Activated CD4-positive, alpha-beta T cell treated with anti-CD3 and anti-CD28 coated beads, Interleukin-2, amount 10 ng/mL, durations not matched to agents 24 days and 14 days (primary cell): ENCODE data around the gene PPEF1. TPM values are rescaled to one million over a fixed set of nuclear protein-coding genes. Genes with fewer than 3 reads are reported as not detected.
"Not testable (repeated sequence)": the region's sequence is repeated elsewhere in the genome, so short reads cannot be mapped to it uniquely, and the experiment has no call there.

Experiments
- DNase-seq: peaks from one replicate; pipeline ENCODE4 v3.0.0; 2022
- H3K27ac Mint-ChIP-seq: one replicate; pipeline ENCODE4 v1.8.0; 2022; ENCODE audit warnings: mild to moderate bottlenecking, mixed read lengths
- H3K27me3 Mint-ChIP-seq: one replicate; pipeline ENCODE4 v1.8.0; 2022; ENCODE audit warnings: mixed read lengths
- H3K36me3 Mint-ChIP-seq: one replicate; pipeline ENCODE4 v1.8.0; 2022; ENCODE audit warnings: low read depth, mild to moderate bottlenecking, mixed read lengths
- H3K4me1 Mint-ChIP-seq: one replicate; pipeline ENCODE4 v1.8.0; 2021; ENCODE audit warnings: mixed read lengths
- H3K4me3 Mint-ChIP-seq: one replicate; pipeline ENCODE4 v1.8.0; 2022; ENCODE audit warnings: mild to moderate bottlenecking, moderate library complexity, mixed read lengths
- H3K9me3 Mint-ChIP-seq: one replicate; pipeline ENCODE4 v1.8.0; 2021; ENCODE audit warnings: mixed read lengths
- intact Hi-C: fragments of 100-400 bp; cut with micrococcal nuclease; formaldehyde crosslinking; loops from one replicate; pipeline ENCODE4 v1.15.1; 2023
- total RNA-seq: library from RNA; stranded (reverse); gene quantifications from 2 replicates; pipeline ENCODE4 v1.2.3, GENCODE V29; 2022

Gene PPEF1
- total RNA-seq, 1 donor from 2014 or later, result not detected

DNA sequence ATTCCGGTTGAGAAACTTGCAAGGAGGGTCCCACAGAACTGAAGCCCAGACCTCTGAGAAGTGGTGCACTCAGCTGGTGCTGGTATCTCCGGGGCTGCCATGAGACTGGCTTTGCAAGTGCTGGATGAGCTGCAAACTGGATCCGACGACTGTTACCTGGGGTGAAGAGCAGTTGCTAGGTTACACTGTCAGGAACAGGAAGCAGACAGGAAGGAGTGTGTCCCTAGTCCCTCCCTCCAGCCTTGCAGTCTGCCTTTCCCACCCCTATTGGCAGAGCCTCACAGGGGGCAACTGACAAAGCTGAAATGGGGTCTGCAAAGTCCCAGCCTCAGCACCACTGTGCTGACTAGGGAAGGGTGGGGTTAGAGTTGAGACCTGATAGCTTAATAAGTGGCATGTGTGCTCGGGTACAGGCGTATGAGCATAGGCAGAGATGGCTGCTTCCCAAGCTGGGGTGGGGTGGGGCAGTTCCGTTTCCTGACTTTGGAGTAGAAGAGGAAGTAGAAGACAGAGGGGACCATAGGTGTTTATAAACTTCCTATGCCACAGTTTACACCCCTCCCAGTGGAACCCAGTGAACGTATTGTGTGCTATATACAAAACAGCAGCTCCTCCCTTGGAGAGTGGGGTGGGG, 18.0 kb downstream of the PPEF1 start:
- H3K36me3 Mint-ChIP-seq, result no peaks in the 10 kb centered on the region
- H3K27me3 Mint-ChIP-seq, result no peaks in the 10 kb centered on the region
- H3K4me1 Mint-ChIP-seq, result peaks cover 2% of the 10 kb centered on the region
- no peak overlapping the region for H3K27ac Mint-ChIP-seq
- intact Hi-C loops, result no loop called here
- DNase-seq, result no peak
- peak overlapping the region; percentile 26 for H3K4me3 Mint-ChIP-seq
- H3K9me3 Mint-ChIP-seq, result no peaks in the 10 kb centered on the region

DNA sequence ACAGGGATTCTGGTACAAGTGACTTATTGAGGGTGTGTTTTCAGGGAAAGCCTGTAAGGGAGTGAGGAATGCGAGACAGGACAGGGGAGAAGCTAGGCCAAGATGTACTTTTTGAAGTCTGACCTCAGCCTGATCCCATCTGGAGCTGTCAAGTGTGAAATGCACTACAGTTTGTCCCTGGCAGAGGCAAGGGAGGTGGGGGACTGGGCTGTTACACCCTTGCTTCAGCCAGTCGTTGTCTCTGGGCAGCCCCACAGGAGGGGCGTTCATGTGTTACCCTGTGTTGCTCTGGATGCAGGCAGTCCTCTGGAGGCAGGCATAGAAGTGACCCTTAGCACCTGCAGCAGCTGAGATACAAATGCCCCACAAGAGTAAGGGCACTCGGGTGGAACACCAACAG, 25.8 kb downstream of the PPEF1 start:
- Mint-ChIP-seq H3K36me3 (no peaks in the 10 kb centered on the region), H3K9me3 (no peaks in the 10 kb centered on the region), H3K4me1 (no peaks in the 10 kb centered on the region), H3K27ac (no peak overlapping the region), H3K27me3 (no peaks in the 10 kb centered on the region), H3K4me3 (no peak overlapping the region)
- intact Hi-C loops, result no loop called here
- no peak for DNase-seq

DNA sequence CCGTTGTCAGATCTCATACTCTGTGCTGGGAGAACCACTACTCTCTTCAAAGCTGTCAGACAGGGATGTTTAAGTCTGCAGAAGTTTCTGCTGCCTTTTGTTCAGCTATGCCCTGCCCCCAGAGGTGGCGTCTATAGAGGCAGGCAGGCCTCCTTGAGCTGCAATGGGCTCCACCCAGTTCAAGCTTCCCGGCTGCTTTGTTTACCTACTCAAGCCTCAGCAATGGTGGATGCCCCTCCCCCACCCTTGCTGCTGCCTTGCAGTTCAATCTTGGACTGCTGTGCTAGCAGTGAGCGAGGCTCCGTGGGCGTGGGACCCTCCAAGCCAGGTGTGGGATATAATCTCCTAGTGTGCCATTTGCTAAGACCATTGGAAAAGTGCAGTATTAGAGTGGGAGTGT, 32.2 kb downstream of the PPEF1 start:
- H3K4me1 Mint-ChIP-seq, H3K4me3 Mint-ChIP-seq, intact Hi-C loops, H3K36me3 Mint-ChIP-seq, DNase-seq, H3K27me3 Mint-ChIP-seq, H3K9me3 Mint-ChIP-seq, H3K27ac Mint-ChIP-seq: not testable (repeated sequence)

DNA sequence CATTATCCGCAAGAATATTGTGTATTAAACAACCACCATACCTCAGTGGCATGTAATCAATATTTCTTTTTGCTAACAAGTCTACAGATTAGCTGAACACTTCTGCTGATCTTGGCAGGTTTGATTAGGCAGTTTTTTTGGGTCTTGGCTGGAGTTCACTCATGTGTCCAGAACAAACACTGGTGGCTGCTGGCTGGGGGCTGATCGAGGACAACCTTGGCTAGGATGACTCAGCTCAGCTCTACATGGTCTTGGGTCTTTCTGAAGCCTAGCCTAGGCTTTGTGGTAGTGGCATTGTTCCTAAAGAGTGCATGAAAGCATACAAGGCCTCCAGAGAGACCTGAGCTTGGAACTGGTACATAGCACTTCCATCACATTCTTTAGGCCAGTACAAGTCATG, 41.1 kb downstream of the PPEF1 start:
- no peaks in the 10 kb centered on the region for H3K4me1 Mint-ChIP-seq
- no peaks in the 10 kb centered on the region for H3K27me3 Mint-ChIP-seq
- H3K27ac Mint-ChIP-seq, result no peak overlapping the region
- intact Hi-C loops, result no loop called here
- H3K36me3 Mint-ChIP-seq, result no peaks in the 10 kb centered on the region
- H3K4me3 Mint-ChIP-seq, result no peak overlapping the region
- DNase-seq, result no peak
- no peaks in the 10 kb centered on the region for H3K9me3 Mint-ChIP-seq

DNA sequence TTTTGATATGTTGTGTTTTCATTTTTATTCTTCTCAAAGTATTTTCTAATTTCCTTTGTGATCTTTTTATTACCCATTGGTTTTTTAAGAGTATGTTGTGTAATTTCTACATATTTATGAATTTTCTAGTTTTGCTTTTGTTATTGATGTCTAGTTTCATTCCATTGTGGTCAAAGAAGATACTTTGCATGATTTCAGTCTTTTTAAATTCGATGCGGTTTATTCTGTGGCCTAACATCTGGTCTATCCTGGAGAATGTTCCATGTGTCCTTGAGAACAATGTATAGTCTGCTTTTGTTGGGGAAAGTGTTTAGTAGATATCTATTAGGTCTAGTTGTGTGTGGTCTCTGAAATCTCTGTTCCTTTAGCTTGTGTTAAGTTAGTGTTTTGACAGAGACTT, 46.2 kb downstream of the PPEF1 start:
- Mint-ChIP-seq H3K27ac (no peak overlapping the region), H3K9me3 (no peaks in the 10 kb centered on the region), H3K36me3 (no peaks in the 10 kb centered on the region), H3K4me1 (no peaks in the 10 kb centered on the region), H3K4me3 (no peak overlapping the region), H3K27me3 (no peaks in the 10 kb centered on the region)
- intact Hi-C loops, result no loop called here
- no peak for DNase-seq

DNA sequence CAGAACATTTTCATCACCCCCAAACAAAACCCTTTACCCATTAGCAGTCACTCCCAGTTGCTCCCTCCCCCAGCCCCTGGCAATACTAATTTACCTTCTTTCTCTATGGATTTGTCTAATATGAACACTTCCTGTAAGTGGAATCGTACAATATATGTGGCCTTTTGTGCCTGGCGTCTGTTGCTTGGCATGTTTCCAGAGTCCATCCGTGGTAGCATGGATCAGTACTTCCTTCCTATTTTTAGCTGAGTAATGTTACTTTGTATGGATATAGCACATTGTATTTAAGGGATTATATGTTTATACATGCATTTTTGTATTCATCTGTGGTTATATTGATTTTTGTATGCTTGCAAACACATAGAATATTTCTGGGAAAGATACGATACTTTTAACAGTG, 48.2 kb downstream of the PPEF1 start:
- intact Hi-C loops, result no loop called here
- H3K9me3 Mint-ChIP-seq, result no peaks in the 10 kb centered on the region
- H3K27me3 Mint-ChIP-seq, result no peaks in the 10 kb centered on the region
- no peak for DNase-seq
- H3K4me1 Mint-ChIP-seq, result no peaks in the 10 kb centered on the region
- no peak overlapping the region for H3K27ac Mint-ChIP-seq
- no peak overlapping the region for H3K4me3 Mint-ChIP-seq
- H3K36me3 Mint-ChIP-seq, result no peaks in the 10 kb centered on the region

DNA sequence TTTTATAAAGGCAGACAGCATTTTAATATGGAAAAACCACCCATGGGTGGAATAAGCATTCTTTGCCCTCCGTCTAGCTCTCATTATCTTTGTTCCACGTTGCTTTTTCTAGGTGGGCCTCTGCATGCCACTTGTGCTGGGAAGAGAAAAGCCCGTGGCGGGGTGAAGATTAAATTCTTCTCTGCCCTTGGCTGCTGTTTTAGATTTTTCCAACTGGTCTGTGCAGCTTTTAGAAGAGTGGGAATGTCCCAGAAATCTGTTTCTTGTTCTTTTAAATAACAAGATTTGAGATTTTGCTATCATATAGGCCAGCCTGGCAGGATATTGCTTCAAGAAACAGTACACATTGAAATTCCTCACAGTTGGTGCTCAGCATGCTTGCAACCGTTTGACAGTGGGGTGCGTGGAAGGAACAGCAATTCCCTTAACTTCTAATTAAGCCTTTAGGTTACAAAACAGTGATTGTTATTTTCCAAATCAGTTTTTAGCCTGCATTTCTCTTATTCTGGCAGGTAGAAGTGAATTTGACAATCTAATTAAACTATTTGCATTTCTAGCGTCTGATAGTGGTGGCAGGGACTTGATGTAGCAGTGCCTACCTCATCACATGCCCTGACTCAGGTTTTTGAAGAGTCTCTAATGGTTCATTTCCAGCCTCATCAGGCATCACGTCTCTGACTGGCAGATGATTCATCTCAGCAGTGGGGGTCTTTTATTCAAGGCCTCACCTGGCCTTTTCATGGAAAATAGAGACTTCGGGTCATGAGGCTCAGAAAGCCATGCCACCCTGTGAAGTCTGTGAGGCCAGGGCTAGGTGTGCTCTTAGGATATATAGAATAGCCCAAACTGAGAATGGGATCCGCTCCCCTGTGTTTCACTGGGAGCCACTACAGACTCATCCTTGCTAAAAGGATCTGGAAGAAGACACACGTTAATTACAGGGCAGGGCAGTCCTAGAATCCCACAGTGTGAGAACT, 50.8 kb downstream of the PPEF1 start:
- Mint-ChIP-seq H3K36me3 (no peaks in the 10 kb centered on the region), H3K9me3 (no peaks in the 10 kb centered on the region), H3K27me3 (no peaks in the 10 kb centered on the region), H3K4me3 (no peak overlapping the region), H3K4me1 (no peaks in the 10 kb centered on the region), H3K27ac (no peak overlapping the region)
- intact Hi-C loops, result no loop called here
- no peak for DNase-seq

DNA sequence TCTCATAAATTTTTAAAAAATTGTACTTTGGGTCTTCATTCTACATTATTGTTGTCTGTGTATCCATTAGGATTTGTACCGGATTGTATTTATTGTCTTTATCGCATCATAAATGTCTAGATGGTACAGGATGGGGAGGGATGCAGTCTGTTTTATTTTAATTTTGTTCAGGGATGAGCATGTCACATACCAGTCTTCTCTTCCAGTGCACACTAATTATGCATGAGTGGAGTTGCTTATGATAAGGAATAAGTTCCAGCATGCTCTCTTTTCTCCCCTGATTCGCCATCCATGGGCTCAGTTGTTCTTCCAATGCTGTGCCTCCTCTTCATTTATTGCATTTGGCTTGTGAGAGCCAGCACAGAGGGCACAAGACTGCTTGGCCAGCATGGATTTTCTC, 54.3 kb downstream of the PPEF1 start:
- Mint-ChIP-seq H3K27ac (no peak overlapping the region), H3K36me3 (no peaks in the 10 kb centered on the region), H3K4me1 (no peaks in the 10 kb centered on the region), H3K9me3 (no peaks in the 10 kb centered on the region), H3K4me3 (no peak overlapping the region), H3K27me3 (no peaks in the 10 kb centered on the region)
- DNase-seq, result no peak
- intact Hi-C loops, result no loop called here

DNA sequence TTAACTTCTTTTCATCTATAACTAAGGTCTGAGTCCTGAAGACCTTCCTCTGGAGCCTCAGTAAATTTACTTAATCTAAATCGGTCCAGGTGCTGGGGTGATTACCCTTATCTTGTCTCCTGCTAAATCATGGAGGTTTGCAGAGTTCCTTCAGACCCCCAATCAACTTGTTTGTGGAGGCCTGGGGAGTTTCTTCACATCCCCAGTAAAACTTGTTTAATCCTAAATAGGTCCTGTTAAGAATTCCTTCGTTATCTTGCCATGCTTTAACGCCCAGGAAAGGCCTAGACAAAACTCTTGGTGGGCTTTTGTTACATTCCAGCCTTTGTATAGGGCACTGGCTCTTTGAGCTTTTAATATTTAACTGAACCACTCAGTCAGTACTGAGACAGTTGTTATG, 55.7 kb downstream of the PPEF1 start:
- H3K27ac Mint-ChIP-seq, H3K36me3 Mint-ChIP-seq, intact Hi-C loops, H3K4me3 Mint-ChIP-seq, H3K4me1 Mint-ChIP-seq, DNase-seq, H3K27me3 Mint-ChIP-seq, H3K9me3 Mint-ChIP-seq: not testable (repeated sequence)

DNA sequence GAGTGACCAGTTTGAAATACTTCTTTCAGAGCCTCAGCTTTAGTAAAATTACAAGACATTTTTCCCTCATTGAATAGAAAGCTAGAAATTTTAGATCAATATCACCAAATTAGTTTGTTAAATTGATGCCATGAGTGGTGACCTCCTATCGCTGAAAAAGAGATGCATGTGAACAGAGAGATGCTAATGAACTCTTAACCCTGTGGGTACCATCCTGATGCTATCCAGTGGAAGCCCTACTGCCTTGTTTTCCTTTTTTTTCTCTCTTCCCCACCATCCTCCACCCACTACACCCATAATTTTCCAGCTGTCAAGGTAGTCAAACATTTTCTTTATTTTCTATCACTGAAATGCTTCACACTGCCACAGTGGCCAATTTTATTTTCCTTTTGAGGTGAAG, 61.9 kb downstream of the PPEF1 start:
- DNase-seq, result no peak
- Mint-ChIP-seq H3K27ac (no peak overlapping the region), H3K4me1 (no peaks in the 10 kb centered on the region), H3K27me3 (no peaks in the 10 kb centered on the region), H3K36me3 (no peaks in the 10 kb centered on the region), H3K9me3 (no peaks in the 10 kb centered on the region), H3K4me3 (no peak overlapping the region)
- intact Hi-C loops, result no loop called here

DNA sequence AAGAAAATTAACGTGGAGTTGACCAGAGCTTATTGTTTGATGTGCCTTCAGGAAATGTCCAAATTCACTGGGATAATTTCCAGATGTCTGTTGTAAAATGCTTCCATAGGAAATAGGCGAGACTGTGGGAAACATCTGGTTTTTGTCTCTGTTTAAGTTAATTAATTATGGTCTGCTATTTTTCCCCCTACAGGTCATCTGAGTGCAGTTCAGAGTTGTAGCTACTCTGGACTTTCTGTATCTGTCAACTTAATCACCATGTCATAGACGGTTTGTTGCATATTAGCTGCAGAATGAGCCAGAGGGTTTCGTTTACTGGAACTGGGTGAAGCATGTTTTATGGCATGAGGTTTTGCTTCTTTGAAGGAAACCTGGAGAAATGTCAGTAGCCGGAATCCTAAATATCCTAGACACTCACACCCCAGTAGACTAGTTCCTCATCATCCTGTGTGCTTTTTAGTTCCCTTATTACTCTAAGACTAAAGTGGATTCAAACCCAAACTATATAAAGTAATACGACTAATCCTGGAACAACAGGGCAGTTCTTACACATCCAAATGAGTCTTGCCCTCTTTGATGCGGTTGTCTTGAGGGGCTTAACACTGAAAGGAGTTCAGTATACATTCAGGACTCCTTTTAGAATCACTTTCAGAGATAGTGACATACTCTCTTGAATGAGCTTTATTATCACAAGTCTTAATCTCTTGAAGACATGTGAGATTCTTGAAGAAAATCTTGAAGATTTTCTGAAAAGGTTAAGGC, 62.5 kb downstream of the PPEF1 start:
- H3K27me3 Mint-ChIP-seq, result no peaks in the 10 kb centered on the region
- H3K36me3 Mint-ChIP-seq, result no peaks in the 10 kb centered on the region
- H3K27ac Mint-ChIP-seq, result no peak overlapping the region
- no peaks in the 10 kb centered on the region for H3K4me1 Mint-ChIP-seq
- no peak for DNase-seq
- intact Hi-C loops, result no loop called here
- H3K9me3 Mint-ChIP-seq, result no peaks in the 10 kb centered on the region
- H3K4me3 Mint-ChIP-seq, result no peak overlapping the region

DNA sequence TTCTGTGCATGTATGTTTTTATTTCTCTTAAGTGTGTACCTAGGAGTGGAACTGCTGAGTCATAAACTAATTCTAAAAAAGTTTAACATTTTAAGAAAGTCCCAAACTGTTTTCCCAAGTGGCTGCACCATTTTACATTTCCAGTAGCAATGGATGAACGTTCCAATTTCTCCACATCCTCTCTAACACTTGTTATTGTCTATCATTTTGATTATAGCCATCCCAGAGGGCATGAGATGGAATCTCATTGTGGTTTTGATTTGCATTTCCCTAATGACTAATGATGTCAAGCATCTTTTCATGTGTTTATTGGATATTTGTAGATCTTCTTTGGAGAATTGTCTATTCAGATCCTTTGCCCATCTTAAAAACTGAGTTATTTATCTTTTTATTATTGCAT, 82.5 kb downstream of the PPEF1 start:
- no peaks in the 10 kb centered on the region for H3K27me3 Mint-ChIP-seq
- H3K27ac Mint-ChIP-seq, result no peak overlapping the region
- no peak overlapping the region for H3K4me3 Mint-ChIP-seq
- intact Hi-C loops, result no loop called here
- no peaks in the 10 kb centered on the region for H3K36me3 Mint-ChIP-seq
- no peaks in the 10 kb centered on the region for H3K4me1 Mint-ChIP-seq
- no peak for DNase-seq
- no peaks in the 10 kb centered on the region for H3K9me3 Mint-ChIP-seq

DNA sequence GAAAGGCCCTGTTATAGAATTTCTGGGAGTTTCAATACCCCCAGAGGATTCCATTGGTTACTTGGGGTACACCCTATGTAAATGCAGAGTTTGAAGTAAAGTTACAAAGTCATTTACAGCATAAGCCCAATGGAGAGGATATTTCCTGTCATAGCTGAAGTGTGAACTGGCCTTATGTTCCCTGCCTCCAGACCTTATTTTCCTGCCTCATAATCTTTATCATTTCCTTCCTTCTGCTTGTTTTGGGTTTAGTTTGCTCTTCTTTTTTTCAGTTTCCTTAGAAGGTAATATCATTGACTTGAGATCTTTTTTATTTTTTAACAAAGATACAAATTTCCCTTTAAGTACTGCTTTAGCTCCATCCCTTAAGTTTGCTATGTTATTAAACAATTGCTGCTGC, 85.4 kb downstream of the PPEF1 start:
- H3K27me3 Mint-ChIP-seq, result no peaks in the 10 kb centered on the region
- no peaks in the 10 kb centered on the region for H3K36me3 Mint-ChIP-seq
- no peak for DNase-seq
- H3K27ac Mint-ChIP-seq, result no peak overlapping the region
- no peak overlapping the region for H3K4me3 Mint-ChIP-seq
- H3K4me1 Mint-ChIP-seq, result no peaks in the 10 kb centered on the region
- no peaks in the 10 kb centered on the region for H3K9me3 Mint-ChIP-seq
- intact Hi-C loops, result no loop called here

DNA sequence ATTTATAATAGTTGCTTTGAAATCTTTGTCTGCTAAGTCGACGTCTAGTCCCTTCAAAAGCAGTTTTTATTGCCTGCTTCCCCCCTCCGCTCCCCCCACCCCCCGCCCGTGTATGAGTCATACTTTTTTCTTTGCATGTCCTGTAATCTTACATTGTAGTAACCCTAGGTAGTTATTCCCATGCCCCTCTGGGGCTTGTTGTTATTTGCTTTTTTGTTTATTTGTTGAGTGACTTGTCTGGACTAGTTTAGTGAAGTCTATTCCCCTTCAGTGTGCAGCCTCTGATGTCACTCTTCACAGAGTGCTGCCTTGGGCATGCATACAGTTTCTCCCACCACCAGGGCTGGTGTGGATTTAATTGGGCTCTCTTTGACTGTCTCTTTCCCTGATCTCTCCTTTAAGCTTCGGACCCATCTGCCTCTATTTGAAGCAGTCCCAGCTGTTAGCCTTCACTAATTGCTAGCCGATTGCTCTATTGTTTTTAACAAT, 86.2 kb downstream of the PPEF1 start:
- Mint-ChIP-seq H3K4me3 (no peak overlapping the region), H3K27me3 (no peaks in the 10 kb centered on the region), H3K9me3 (no peaks in the 10 kb centered on the region), H3K27ac (no peak overlapping the region), H3K4me1 (no peaks in the 10 kb centered on the region), H3K36me3 (no peaks in the 10 kb centered on the region)
- DNase-seq, result no peak
- intact Hi-C loops, result no loop called here
